Ovary (tissue), 3 donors: Measurements from ENCODE around the gene LUM.

Experiments used
- POLR2A ChIP-seq: fragments of 450-650 bp; IDR thresholded peaks from one replicate; pipeline ENCODE4 v1.6.1; 2017; ENCODE audit warnings: antibody characterized with exemption, mild to moderate bottlenecking, moderate library complexity
- TF ChIP-seq, protein P1 (sequence below), 3 donors: fragments of 450-650 bp in 2 of 3; fragments of 200-600 bp in 1 of 3; IDR thresholded peaks; one replicate each; pipeline versions ENCODE4 v1.5.1 to v1.8.0; 2016 to 2022; ENCODE audit warnings: antibody characterized with exemption in 3 of 3, mild to moderate bottlenecking in 1 of 3
- donor health status: DM: no; HTN: no; CAD: no.

DNA sequence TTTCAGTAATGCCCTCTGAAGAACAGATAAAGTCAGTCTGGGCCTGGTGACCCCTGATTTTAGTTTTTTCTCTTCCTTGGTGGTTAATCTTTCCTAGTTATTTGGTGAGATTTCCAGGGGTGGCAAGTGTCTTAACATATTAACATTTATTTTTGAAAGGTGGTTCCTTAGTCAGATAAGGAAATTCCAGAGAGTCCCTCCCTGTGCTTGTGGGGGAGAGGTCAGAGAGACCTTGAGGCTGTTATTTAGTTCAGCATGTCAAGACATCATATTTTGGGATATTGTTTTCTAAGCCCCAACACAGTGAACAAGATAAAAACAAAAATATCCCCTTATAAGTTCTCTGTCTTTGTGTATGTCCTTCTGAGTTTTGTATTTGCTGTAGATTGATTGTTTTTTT lies 9.5 kb upstream of the LUM start:
- TF ChIP-seq, protein P1, sequence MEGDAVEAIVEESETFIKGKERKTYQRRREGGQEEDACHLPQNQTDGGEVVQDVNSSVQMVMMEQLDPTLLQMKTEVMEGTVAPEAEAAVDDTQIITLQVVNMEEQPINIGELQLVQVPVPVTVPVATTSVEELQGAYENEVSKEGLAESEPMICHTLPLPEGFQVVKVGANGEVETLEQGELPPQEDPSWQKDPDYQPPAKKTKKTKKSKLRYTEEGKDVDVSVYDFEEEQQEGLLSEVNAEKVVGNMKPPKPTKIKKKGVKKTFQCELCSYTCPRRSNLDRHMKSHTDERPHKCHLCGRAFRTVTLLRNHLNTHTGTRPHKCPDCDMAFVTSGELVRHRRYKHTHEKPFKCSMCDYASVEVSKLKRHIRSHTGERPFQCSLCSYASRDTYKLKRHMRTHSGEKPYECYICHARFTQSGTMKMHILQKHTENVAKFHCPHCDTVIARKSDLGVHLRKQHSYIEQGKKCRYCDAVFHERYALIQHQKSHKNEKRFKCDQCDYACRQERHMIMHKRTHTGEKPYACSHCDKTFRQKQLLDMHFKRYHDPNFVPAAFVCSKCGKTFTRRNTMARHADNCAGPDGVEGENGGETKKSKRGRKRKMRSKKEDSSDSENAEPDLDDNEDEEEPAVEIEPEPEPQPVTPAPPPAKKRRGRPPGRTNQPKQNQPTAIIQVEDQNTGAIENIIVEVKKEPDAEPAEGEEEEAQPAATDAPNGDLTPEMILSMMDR (IDR thresholded peaks at IDR 0.05), result no peak
- no peak for TF ChIP-seq POLR2A
